Measurements from ENCODE around the gene RC3H2.
"Not testable (repeated sequence)": the region's sequence is repeated elsewhere in the genome, so short reads cannot be mapped to it uniquely, and the experiment has no call there.

Gene RC3H2

DNA sequence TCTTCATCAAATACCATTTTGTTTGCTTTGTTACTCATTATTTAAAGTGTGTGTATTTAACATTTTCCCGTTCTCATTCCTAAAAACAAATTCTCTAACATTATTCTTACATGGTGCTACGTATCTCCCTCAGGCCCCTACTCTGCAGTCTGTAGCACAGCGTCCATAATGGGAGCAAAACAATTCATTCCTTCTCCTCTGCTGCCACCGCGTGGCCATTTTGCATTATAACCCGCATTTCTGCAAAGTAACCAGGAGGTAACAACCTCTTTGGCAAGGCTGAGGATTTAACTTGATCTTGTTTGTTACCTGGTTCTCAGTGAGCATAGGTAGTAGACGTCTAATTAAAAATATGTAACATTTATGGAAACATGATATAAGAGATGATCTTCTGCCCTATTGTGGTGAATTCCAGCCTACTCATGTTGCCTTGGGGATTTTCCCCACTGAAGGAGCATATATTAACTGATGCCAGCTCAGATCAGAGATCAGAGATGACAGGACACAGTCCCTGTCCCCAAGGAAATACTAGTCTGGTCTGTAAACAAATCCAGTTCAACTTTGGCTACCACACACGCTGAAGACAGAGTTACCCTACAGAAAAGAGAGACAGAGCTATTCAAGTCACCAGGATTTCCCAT, 94.7 kb downstream of the RC3H2 start:
- Histone ChIP-seq H3K4me3 (ENCODE audit: insufficient read depth, low read depth, low read length, poor library complexity, severe bottlenecking) (no peak overlapping the region), H3K9me3 (ENCODE audit: control insufficient read depth, low read length) (no peaks in the 10 kb centered on the region), H3K27me3 (replicated peaks; ENCODE audit: control insufficient read depth, insufficient read depth, low read length, poor library complexity, severe bottlenecking) (no peaks in the 10 kb centered on the region), H3K4me1 (ENCODE audit: control insufficient read depth, insufficient read depth, low read length, poor library complexity, severe bottlenecking) (peaks cover 4% of the 10 kb centered on the region), H3K36me3 (ENCODE audit: control insufficient read depth, insufficient read depth, low read length) (no peaks in the 10 kb centered on the region), H3K27ac (ENCODE audit: insufficient read depth, low read length, poor library complexity, severe bottlenecking) (no peak overlapping the region)
- peak; percentile 41 to 64 (median 50) for DNase-seq

DNA sequence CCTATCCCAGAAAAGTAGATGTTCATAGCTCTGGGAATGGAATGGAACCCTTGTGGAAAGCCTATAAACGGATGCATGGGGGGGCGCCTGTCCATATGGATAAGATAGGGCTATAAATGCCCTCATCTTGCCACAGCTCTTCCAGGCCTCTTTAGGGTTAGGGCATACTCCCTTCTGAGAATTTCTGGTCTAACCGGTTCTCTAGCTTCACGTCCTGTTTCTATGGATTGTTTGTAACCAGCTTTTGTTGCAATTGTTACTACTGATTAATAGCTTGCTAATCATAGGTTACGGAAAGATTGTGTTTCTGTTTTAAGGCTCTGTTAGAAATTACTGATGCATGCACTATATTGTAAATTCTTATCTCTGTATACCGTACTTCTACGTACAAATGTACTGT, 95.9 kb downstream of the RC3H2 start:
- H3K36me3 ChIP-seq (ENCODE audit: control insufficient read depth, insufficient read depth, low read length); H3K9me3 ChIP-seq (ENCODE audit: control insufficient read depth, low read length); DNase-seq; H3K4me1 ChIP-seq (ENCODE audit: control insufficient read depth, insufficient read depth, low read length, poor library complexity, severe bottlenecking); H3K27ac ChIP-seq (ENCODE audit: insufficient read depth, low read length, poor library complexity, severe bottlenecking); H3K4me3 ChIP-seq (ENCODE audit: insufficient read depth, low read depth, low read length, poor library complexity, severe bottlenecking); H3K27me3 ChIP-seq (replicated peaks; ENCODE audit: control insufficient read depth, insufficient read depth, low read length, poor library complexity, severe bottlenecking): not testable (repeated sequence)

DNA sequence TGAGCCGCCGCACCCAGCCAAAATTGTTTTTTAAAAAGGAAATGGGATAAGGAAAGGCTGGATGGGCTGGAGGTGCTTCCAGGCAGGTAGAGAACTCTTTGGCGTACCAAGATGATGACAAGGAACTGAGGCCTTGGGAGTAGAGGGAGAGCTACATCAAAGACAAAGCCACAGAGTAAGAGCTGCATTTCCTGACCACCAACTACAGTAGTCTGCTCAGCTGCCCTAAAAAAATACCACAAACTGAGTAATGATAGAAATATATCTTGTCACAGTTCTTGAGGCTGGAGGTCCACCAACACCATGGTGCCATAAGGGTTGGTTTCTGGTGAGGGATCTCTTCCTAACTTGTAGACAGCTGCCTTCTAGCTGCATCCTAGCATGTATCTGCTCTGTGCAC, 97.0 kb downstream of the RC3H2 start:
- Histone ChIP-seq H3K27ac (ENCODE audit: insufficient read depth, low read length, poor library complexity, severe bottlenecking) (no peak overlapping the region), H3K27me3 (replicated peaks; ENCODE audit: control insufficient read depth, insufficient read depth, low read length, poor library complexity, severe bottlenecking) (no peaks in the 10 kb centered on the region)
- no peak for DNase-seq

DNA sequence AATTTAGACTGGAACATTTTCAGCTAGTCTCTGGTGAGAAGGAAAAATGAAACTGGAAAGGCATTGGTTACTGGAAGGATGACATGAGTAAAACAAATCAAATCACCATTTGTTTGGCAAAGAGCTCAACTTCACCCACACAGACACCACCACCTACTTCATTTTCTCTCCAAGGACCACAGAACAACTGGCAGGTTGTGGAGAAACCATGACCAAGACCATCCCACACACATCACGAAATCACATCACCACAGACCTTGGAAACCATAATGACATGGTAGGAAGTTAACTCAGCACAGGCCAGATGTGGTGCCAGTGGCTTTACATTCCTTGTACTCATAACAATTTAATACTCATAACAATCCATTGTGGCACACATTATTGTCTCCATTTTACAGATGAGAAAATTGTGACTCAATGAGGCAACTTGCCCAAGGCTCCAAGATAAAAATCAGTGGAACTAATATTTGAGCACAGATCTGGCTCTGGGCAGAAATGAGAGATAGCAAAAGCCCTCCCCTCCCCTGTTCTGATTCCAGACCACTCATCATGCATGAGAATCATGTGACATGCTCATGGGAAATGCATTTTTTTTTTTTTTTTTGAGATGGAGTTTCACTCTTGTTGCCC, 97.8 kb downstream of the RC3H2 start:
- H3K27ac ChIP-seq (ENCODE audit: insufficient read depth, low read length, poor library complexity, severe bottlenecking), result no peak overlapping the region
- H3K4me3 ChIP-seq (ENCODE audit: insufficient read depth, low read depth, low read length, poor library complexity, severe bottlenecking), result no peak overlapping the region
- H3K9me3 ChIP-seq (ENCODE audit: control insufficient read depth, low read length), result no peaks in the 10 kb centered on the region
- H3K36me3 ChIP-seq (ENCODE audit: control insufficient read depth, insufficient read depth, low read length), result no peaks in the 10 kb centered on the region
- H3K4me1 ChIP-seq (ENCODE audit: control insufficient read depth, insufficient read depth, low read length, poor library complexity, severe bottlenecking), result peaks cover 4% of the 10 kb centered on the region
- no peak for DNase-seq
- no peaks in the 10 kb centered on the region for H3K27me3 ChIP-seq (replicated peaks; ENCODE audit: control insufficient read depth, insufficient read depth, low read length, poor library complexity, severe bottlenecking)

More for the DNA sequence above, 97.0 kb downstream of the RC3H2 start:
- H3K4me3 ChIP-seq (ENCODE audit: insufficient read depth, low read depth, low read length, poor library complexity, severe bottlenecking), result no peak overlapping the region
- H3K4me1 ChIP-seq (ENCODE audit: control insufficient read depth, insufficient read depth, low read length, poor library complexity, severe bottlenecking), result peaks cover 4% of the 10 kb centered on the region
- H3K9me3 ChIP-seq (ENCODE audit: control insufficient read depth, low read length), result no peaks in the 10 kb centered on the region
- H3K36me3 ChIP-seq (ENCODE audit: control insufficient read depth, insufficient read depth, low read length), result no peaks in the 10 kb centered on the region

DNA sequence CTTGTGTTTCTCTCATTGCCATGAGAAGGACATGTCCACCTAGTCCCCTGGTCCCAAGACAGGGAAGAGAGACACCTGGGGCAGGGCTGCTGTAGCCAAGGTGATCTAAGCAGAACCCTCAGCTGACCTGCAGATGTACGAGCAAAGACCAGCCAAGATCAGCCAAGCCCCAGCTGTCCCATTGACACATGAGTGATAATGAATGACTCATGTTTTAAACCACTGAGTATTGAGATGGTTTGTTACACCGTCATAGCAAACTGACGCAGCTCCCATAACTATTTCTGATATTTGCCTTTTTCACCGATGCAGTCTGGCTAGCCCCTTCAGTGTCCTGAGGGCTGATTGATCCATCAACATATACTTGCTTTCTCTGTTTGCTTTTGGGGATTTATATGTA, 98.5 kb downstream of the RC3H2 start:
- no peak overlapping the region for H3K27ac ChIP-seq (ENCODE audit: insufficient read depth, low read length, poor library complexity, severe bottlenecking)
- no peaks in the 10 kb centered on the region for H3K9me3 ChIP-seq (ENCODE audit: control insufficient read depth, low read length)
- DNase-seq, result no peak
- H3K36me3 ChIP-seq (ENCODE audit: control insufficient read depth, insufficient read depth, low read length), result no peaks in the 10 kb centered on the region
- no peaks in the 10 kb centered on the region for H3K27me3 ChIP-seq (replicated peaks; ENCODE audit: control insufficient read depth, insufficient read depth, low read length, poor library complexity, severe bottlenecking)
- H3K4me3 ChIP-seq (ENCODE audit: insufficient read depth, low read depth, low read length, poor library complexity, severe bottlenecking), result no peak overlapping the region
- H3K4me1 ChIP-seq (ENCODE audit: control insufficient read depth, insufficient read depth, low read length, poor library complexity, severe bottlenecking), result peaks cover 4% of the 10 kb centered on the region

GRCh38 chr9:122800066-122801060, 104.8 kb downstream of the RC3H2 start, which contains the start of gene OR1K1:
OR1K1 (plus strand) TSS chr9:122800123; CDS start chr9:122800123, 0 bp downstream.
- Histone ChIP-seq H3K36me3 (ENCODE audit: control insufficient read depth, insufficient read depth, low read length) (no peaks in the 10 kb centered on the region), H3K4me1 (ENCODE audit: control insufficient read depth, insufficient read depth, low read length, poor library complexity, severe bottlenecking) (no peaks in the 10 kb centered on the region), H3K9me3 (ENCODE audit: control insufficient read depth, low read length) (no peaks in the 10 kb centered on the region), H3K27ac (ENCODE audit: insufficient read depth, low read length, poor library complexity, severe bottlenecking) (no peak within 1 kb of the TSS), H3K27me3 (replicated peaks; ENCODE audit: control insufficient read depth, insufficient read depth, low read length, poor library complexity, severe bottlenecking) (no peaks in the 10 kb centered on the region), H3K4me3 (ENCODE audit: insufficient read depth, low read depth, low read length, poor library complexity, severe bottlenecking) (no peak within 1 kb of the TSS)
- DNase-seq, result no peak

DNA sequence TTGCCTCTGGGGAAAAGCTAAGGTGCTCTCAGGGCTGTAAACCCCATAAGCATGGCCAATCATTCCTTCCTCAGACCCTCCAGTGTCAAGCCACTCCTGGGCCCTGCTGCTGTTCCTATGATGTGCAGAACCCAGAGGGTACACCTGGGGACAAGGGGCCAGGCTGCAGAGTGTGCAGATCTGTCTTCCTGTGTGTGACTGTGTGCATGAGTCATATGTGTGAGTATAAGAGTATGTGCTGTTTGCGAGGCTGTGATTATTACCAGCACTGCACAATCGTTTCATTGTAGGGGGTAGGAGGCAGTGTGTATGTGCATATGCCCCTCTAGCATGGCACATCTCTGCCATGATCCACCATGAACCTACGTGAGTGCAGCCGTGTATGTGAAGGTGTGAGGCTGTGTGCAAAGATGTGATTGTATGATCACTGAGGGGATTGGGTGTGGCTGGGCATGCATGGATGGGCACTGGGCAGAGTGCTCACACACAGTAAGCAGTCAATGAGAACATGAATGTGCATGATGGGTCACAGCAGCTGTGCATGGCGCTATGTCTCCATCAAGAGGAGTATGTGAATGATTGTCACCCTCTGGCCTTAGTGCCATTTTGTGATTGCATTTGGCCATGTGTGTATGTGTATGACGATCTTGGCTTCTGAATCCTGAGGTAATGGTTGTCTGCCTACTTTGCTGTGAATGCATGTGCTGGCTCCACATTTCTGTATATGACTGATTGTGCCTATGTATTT, 107.7 kb downstream of the RC3H2 start:
- no peak for DNase-seq
- Histone ChIP-seq H3K27ac (ENCODE audit: insufficient read depth, low read length, poor library complexity, severe bottlenecking) (no peak overlapping the region), H3K4me3 (ENCODE audit: insufficient read depth, low read depth, low read length, poor library complexity, severe bottlenecking) (no peak overlapping the region)

More for the DNA sequence above, 107.7 kb downstream of the RC3H2 start:
- Histone ChIP-seq H3K27me3 (replicated peaks; ENCODE audit: control insufficient read depth, insufficient read depth, low read length, poor library complexity, severe bottlenecking) (no peaks in the 10 kb centered on the region), H3K36me3 (ENCODE audit: control insufficient read depth, insufficient read depth, low read length) (no peaks in the 10 kb centered on the region), H3K9me3 (ENCODE audit: control insufficient read depth, low read length) (no peaks in the 10 kb centered on the region), H3K4me1 (ENCODE audit: control insufficient read depth, insufficient read depth, low read length, poor library complexity, severe bottlenecking) (no peaks in the 10 kb centered on the region)
